PC-9 (cell line): ENCODE measurements around the gene ARHGEF6.

ENCODE experiments used
- CTCF ChIP-seq: fragments of 200-600 bp; sonication (generic); conservative IDR thresholded peaks from 2 replicates; pipeline ENCODE4 v1.6.1; 2017; ENCODE audit warnings: mixed run types, antibody characterized with exemption, mild to moderate bottlenecking, moderate library complexity
- EZH2 ChIP-seq: fragments of 200-600 bp; sonication (generic); IDR thresholded peaks from 2 replicates; pipeline ENCODE4 v1.8.0; 2017; ENCODE audit warnings: antibody characterized with exemption, low read depth

GRCh38 chrX:136630881-136631280, 149.9 kb downstream of the ARHGEF6 start:
- no peak for TF ChIP-seq EZH2
- TF ChIP-seq CTCF: no peak
